Measurements from ENCODE around the gene RHBDL3.

Gene RHBDL3

GRCh38 chr17:32265192-32265923, at the start of gene RHBDL3:
Gene RHBDL3, plus strand, starts transcription at chr17:32265832. Its CDS starts 358 bp downstream, at chr17:32266190.
- Histone ChIP-seq H3K27me3 (ENCODE audit: control insufficient read depth, insufficient read depth, low read length) (peaks cover 39% of the 10 kb centered on the region), H3K27ac (ENCODE audit: low read length) (no peak within 1 kb of the TSS), H3K36me3 (ENCODE audit: control insufficient read depth, low read depth, low read length) (no peaks in the 10 kb centered on the region), H3K9me3 (ENCODE audit: control insufficient read depth, low read depth, low read length) (no peaks in the 10 kb centered on the region), H3K4me1 (ENCODE audit: control insufficient read depth, low read depth, low read length) (peaks cover 26% of the 10 kb centered on the region), H3K4me3 (ENCODE audit: low read length) (peak within 1 kb of the TSS; percentile 77), H3K9ac (ENCODE audit: low read length) (no peak within 1 kb of the TSS)

- Histone ChIP-seq H3K4me3 (ENCODE audit: low read length) (no peak overlapping the region), H3K36me3 (ENCODE audit: control insufficient read depth, low read depth, low read length) (no peaks in the 10 kb centered on the region), H3K27me3 (ENCODE audit: control insufficient read depth, insufficient read depth, low read length) (no peaks in the 10 kb centered on the region), H3K9me3 (ENCODE audit: control insufficient read depth, low read depth, low read length) (no peaks in the 10 kb centered on the region), H3K9ac (ENCODE audit: low read length) (no peak overlapping the region), H3K27ac (ENCODE audit: low read length) (no peak overlapping the region), H3K4me1 (ENCODE audit: control insufficient read depth, low read depth, low read length) (peaks cover 8% of the 10 kb centered on the region)
Observed at GRCh38 chr17:32222621-32223020, 43.0 kb upstream of the RHBDL3 start.

- no peak overlapping the region for H3K9ac ChIP-seq (ENCODE audit: low read length)
- H3K4me3 ChIP-seq (ENCODE audit: low read length): no peak overlapping the region
Observed at GRCh38 chr17:32223703-32224102, 41.9 kb upstream of the RHBDL3 start.

GRCh38 chr17:32226886-32227285, 38.7 kb upstream of the RHBDL3 start:
- Histone ChIP-seq H3K4me3 (ENCODE audit: low read length) (no peak overlapping the region), H3K4me1 (ENCODE audit: control insufficient read depth, low read depth, low read length) (peaks cover 21% of the 10 kb centered on the region), H3K9ac (ENCODE audit: low read length) (no peak overlapping the region), H3K27ac (ENCODE audit: low read length) (no peak overlapping the region), H3K9me3 (ENCODE audit: control insufficient read depth, low read depth, low read length) (no peaks in the 10 kb centered on the region), H3K36me3 (ENCODE audit: control insufficient read depth, low read depth, low read length) (no peaks in the 10 kb centered on the region), H3K27me3 (ENCODE audit: control insufficient read depth, insufficient read depth, low read length) (no peaks in the 10 kb centered on the region)

More at GRCh38 chr17:32223703-32224102, 41.9 kb upstream of the RHBDL3 start:
- no peaks in the 10 kb centered on the region for H3K36me3 ChIP-seq (ENCODE audit: control insufficient read depth, low read depth, low read length)
- H3K4me1 ChIP-seq (ENCODE audit: control insufficient read depth, low read depth, low read length): peaks cover 18% of the 10 kb centered on the region
- H3K27me3 ChIP-seq (ENCODE audit: control insufficient read depth, insufficient read depth, low read length): no peaks in the 10 kb centered on the region
- H3K27ac ChIP-seq (ENCODE audit: low read length): no peak overlapping the region
- no peaks in the 10 kb centered on the region for H3K9me3 ChIP-seq (ENCODE audit: control insufficient read depth, low read depth, low read length)

- Histone ChIP-seq H3K36me3 (ENCODE audit: control insufficient read depth, low read depth, low read length) (no peaks in the 10 kb centered on the region), H3K27me3 (ENCODE audit: control insufficient read depth, insufficient read depth, low read length) (no peaks in the 10 kb centered on the region), H3K27ac (ENCODE audit: low read length) (no peak overlapping the region), H3K4me1 (ENCODE audit: control insufficient read depth, low read depth, low read length) (peaks cover 22% of the 10 kb centered on the region), H3K4me3 (ENCODE audit: low read length) (peak overlapping the region; percentile 34), H3K9me3 (ENCODE audit: control insufficient read depth, low read depth, low read length) (no peaks in the 10 kb centered on the region), H3K9ac (ENCODE audit: low read length) (no peak overlapping the region)
Observed at GRCh38 chr17:32227910-32228309, 37.7 kb upstream of the RHBDL3 start.

- H3K9ac ChIP-seq (ENCODE audit: low read length): no peak overlapping the region
- no peaks in the 10 kb centered on the region for H3K9me3 ChIP-seq (ENCODE audit: control insufficient read depth, low read depth, low read length)
- no peak overlapping the region for H3K27ac ChIP-seq (ENCODE audit: low read length)
- no peak overlapping the region for H3K4me3 ChIP-seq (ENCODE audit: low read length)
- H3K36me3 ChIP-seq (ENCODE audit: control insufficient read depth, low read depth, low read length): no peaks in the 10 kb centered on the region
- H3K27me3 ChIP-seq (ENCODE audit: control insufficient read depth, insufficient read depth, low read length): no peaks in the 10 kb centered on the region
- peaks cover 5% of the 10 kb centered on the region for H3K4me1 ChIP-seq (ENCODE audit: control insufficient read depth, low read depth, low read length)
Observed at GRCh38 chr17:32235588-32235987, 30.0 kb upstream of the RHBDL3 start.

GRCh38 chr17:32239456-32239855, 26.2 kb upstream of the RHBDL3 start:
- Histone ChIP-seq H3K36me3 (ENCODE audit: control insufficient read depth, low read depth, low read length) (no peaks in the 10 kb centered on the region), H3K4me1 (ENCODE audit: control insufficient read depth, low read depth, low read length) (peaks cover 15% of the 10 kb centered on the region), H3K27ac (ENCODE audit: low read length) (no peak overlapping the region), H3K27me3 (ENCODE audit: control insufficient read depth, insufficient read depth, low read length) (no peaks in the 10 kb centered on the region), H3K4me3 (ENCODE audit: low read length) (no peak overlapping the region), H3K9me3 (ENCODE audit: control insufficient read depth, low read depth, low read length) (no peaks in the 10 kb centered on the region), H3K9ac (ENCODE audit: low read length) (no peak overlapping the region)

GRCh38 chr17:32240750-32241149, 24.9 kb upstream of the RHBDL3 start:
- Histone ChIP-seq H3K27me3 (ENCODE audit: control insufficient read depth, insufficient read depth, low read length) (no peaks in the 10 kb centered on the region), H3K36me3 (ENCODE audit: control insufficient read depth, low read depth, low read length) (no peaks in the 10 kb centered on the region), H3K27ac (ENCODE audit: low read length) (no peak overlapping the region), H3K4me3 (ENCODE audit: low read length) (no peak overlapping the region), H3K9me3 (ENCODE audit: control insufficient read depth, low read depth, low read length) (no peaks in the 10 kb centered on the region), H3K9ac (ENCODE audit: low read length) (no peak overlapping the region), H3K4me1 (ENCODE audit: control insufficient read depth, low read depth, low read length) (peaks cover 15% of the 10 kb centered on the region)

- no peaks in the 10 kb centered on the region for H3K27me3 ChIP-seq (ENCODE audit: control insufficient read depth, insufficient read depth, low read length)
- peaks cover 15% of the 10 kb centered on the region for H3K4me1 ChIP-seq (ENCODE audit: control insufficient read depth, low read depth, low read length)
- no peak overlapping the region for H3K4me3 ChIP-seq (ENCODE audit: low read length)
- no peaks in the 10 kb centered on the region for H3K9me3 ChIP-seq (ENCODE audit: control insufficient read depth, low read depth, low read length)
- H3K9ac ChIP-seq (ENCODE audit: low read length): no peak overlapping the region
- no peak overlapping the region for H3K27ac ChIP-seq (ENCODE audit: low read length)
- no peaks in the 10 kb centered on the region for H3K36me3 ChIP-seq (ENCODE audit: control insufficient read depth, low read depth, low read length)
Observed at GRCh38 chr17:32241640-32242039, 24.0 kb upstream of the RHBDL3 start.

GRCh38 chr17:32249475-32249874, 16.2 kb upstream of the RHBDL3 start:
- no peaks in the 10 kb centered on the region for H3K4me1 ChIP-seq (ENCODE audit: control insufficient read depth, low read depth, low read length)
- no peaks in the 10 kb centered on the region for H3K36me3 ChIP-seq (ENCODE audit: control insufficient read depth, low read depth, low read length)
- H3K9me3 ChIP-seq (ENCODE audit: control insufficient read depth, low read depth, low read length): no peaks in the 10 kb centered on the region
- H3K27me3 ChIP-seq (ENCODE audit: control insufficient read depth, insufficient read depth, low read length): no peaks in the 10 kb centered on the region
- H3K9ac ChIP-seq (ENCODE audit: low read length): no peak overlapping the region
- no peak overlapping the region for H3K4me3 ChIP-seq (ENCODE audit: low read length)
- no peak overlapping the region for H3K27ac ChIP-seq (ENCODE audit: low read length)

- H3K9me3 ChIP-seq (ENCODE audit: control insufficient read depth, low read depth, low read length): no peaks in the 10 kb centered on the region
- no peak overlapping the region for H3K4me3 ChIP-seq (ENCODE audit: low read length)
- H3K4me1 ChIP-seq (ENCODE audit: control insufficient read depth, low read depth, low read length): peaks cover 4% of the 10 kb centered on the region
- no peaks in the 10 kb centered on the region for H3K27me3 ChIP-seq (ENCODE audit: control insufficient read depth, insufficient read depth, low read length)
- H3K27ac ChIP-seq (ENCODE audit: low read length): no peak overlapping the region
- no peaks in the 10 kb centered on the region for H3K36me3 ChIP-seq (ENCODE audit: control insufficient read depth, low read depth, low read length)
- H3K9ac ChIP-seq (ENCODE audit: low read length): no peak overlapping the region
Observed at GRCh38 chr17:32253117-32253611, 12.5 kb upstream of the RHBDL3 start.
